ENCODE measurements around the gene PLEKHM2. TPM values are rescaled to one million over a fixed set of nuclear protein-coding genes. Genes with fewer than 3 reads are reported as not detected.

The PLEKHM2 gene
- total RNA-seq, 1 experiment from 2014 or later: 38.5 TPM

- intact Hi-C loops (cut with micrococcal nuclease): no loop called here
These were observed 55.6 kb downstream of the PLEKHM2 start for GRCh38 chr1:15739745-15740144.

More at GRCh38 chr1:15739745-15740144, 55.6 kb downstream of the PLEKHM2 start:
- POLR2A ChIA-PET: no interaction called here
- TF ChIP-seq FOSL1 (IDR thresholded peaks at IDR 0.05; ENCODE audit: low read depth) (no peak), CEBPB (IDR thresholded peaks at IDR 0.05; ENCODE audit: low read depth) (no peak), ELF1 (IDR thresholded peaks at IDR 0.05; ENCODE audit: borderline replicate concordance, low read depth) (no peak), EZH2 (IDR thresholded peaks at IDR 0.05) (no peak), SIN3A (IDR thresholded peaks at IDR 0.05; ENCODE audit: low read depth) (no peak), ZFX (IDR thresholded peaks at IDR 0.05) (no peak), CTCF (IDR thresholded peaks at IDR 0.05 in 2 of 3, conservative IDR thresholded peaks at IDR 0.05 in 1 of 3; ENCODE audit: borderline replicate concordance in 1 of 3, insufficient read depth in 1 of 3, low read depth in 2 of 3, low read length in 2 of 3) (peak in 2 of 3 experiments; percentile 39 to 40; a peak in 4 of 6 replicates), ZNF274 (IDR thresholded peaks at IDR 0.05; ENCODE audit: low read depth, low read length) (no peak)
- no peak for ATAC-seq
- H3K79me2 ChIP-seq (ENCODE audit: insufficient read depth, low read length): no peaks in the 10 kb centered on the region
- no peak overlapping the region for H3K4me2 ChIP-seq (ENCODE audit: low read length)
- no peaks in the 10 kb centered on the region for H3K9me2 ChIP-seq (ENCODE audit: insufficient read depth)
- CTCF ChIA-PET: no interaction called here
- H3K9me3 ChIP-seq (ENCODE audit: control insufficient read depth in 1 of 2, insufficient read depth in 1 of 2, low read depth in 1 of 2, low read length in 2 of 2): no peaks in the 10 kb centered on the region
- H2AFZ ChIP-seq (ENCODE audit: low read depth, low read length, poor library complexity, severe bottlenecking): no peak overlapping the region
- no peaks in the 10 kb centered on the region for H3K27me3 ChIP-seq (ENCODE audit: insufficient read depth, low read length)
- no peak for DNase-seq (ENCODE audit: low read depth, low spot score)
- no peak overlapping the region for H3K9ac ChIP-seq (ENCODE audit: low read length)
- H4K20me1 ChIP-seq (ENCODE audit: insufficient read depth): no peaks in the 10 kb centered on the region
- no peak overlapping the region for H3K4me3 ChIP-seq (replicated peaks in 1 of 2; ENCODE audit: low read depth in 1 of 2, low read length in 2 of 2)
- peaks cover 6 to 10% of the 10 kb centered on the region in 2 experiments; a peak in 3 of 4 replicates for H3K4me1 ChIP-seq (ENCODE audit: control insufficient read depth in 1 of 2, insufficient read depth in 2 of 2, low read length in 2 of 2)
- H3K27ac ChIP-seq (ENCODE audit: low read depth, low read length): no peak overlapping the region
- no TSS peak for BruUV-seq (replicated peaks)
- H3K36me3 ChIP-seq (ENCODE audit: control insufficient read depth in 1 of 2, insufficient read depth in 2 of 2, low read length in 2 of 2): no peaks in the 10 kb centered on the region
- RAD21 ChIA-PET (ENCODE audit: low non-redundant PET in 1 of 2, low total read pairs in 2 of 2, uncharacterized antibody in 2 of 2, unreplicated experiment in 2 of 2): no interaction called here

All from HCT116 (cell line).